T follicular helper cell (primary cell): ENCODE measurements around the gene SPRYD3.

Source experiments
- DNase-seq: peaks from one replicate; pipeline ENCODE4 v3.0.0-alpha.2; 2020; ENCODE audit warnings: low read depth

Gene SPRYD3

DNA sequence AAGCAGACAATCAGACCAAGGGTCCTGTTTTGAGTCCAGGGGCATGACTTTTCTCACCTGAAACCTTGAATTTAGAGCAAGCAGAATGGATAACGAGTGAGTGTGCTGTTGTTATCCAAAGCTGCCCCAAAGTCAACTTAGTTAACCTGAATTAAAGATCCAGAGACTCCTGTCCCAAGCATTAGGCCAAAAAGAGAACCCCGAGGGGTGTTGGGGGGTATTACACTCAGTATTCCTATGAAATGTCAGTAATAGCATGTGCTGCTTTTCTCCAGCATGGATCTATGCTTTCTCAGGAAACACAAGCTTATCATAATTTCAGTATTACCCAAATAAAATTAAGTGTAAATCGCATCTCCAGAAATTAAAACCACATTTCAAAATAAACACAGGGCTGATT lies 53.9 kb downstream of the SPRYD3 start:
- no peak for DNase-seq

DNA sequence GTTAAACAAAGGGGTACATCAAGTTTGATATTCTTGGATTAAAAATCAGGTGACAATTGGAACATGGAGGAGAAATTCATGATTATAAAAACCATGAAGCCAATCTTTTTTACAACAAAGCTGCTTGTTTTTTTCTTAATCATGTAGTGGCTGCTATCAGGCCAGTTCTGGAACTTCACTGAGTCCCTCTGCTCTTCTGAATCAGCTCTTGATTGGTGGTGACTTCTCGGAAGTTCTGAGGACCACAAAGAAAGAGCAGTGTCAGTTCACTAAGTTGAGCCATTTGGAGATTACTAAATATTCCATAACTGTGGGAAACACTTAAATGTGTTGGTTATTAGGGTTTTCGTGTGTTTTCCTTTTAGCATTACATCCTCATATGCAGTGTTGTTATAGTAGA lies 64.5 kb downstream of the SPRYD3 start:
- no peak for DNase-seq
